ENCODE measurements around the gene RNF144B. TPM values are rescaled to one million over a fixed set of nuclear protein-coding genes. Genes with fewer than 3 reads are reported as not detected.

RNF144B gene
- total and polyA plus RNA-seq, 9 of the 15 experiments (the other 6 are each of a cell fraction or from before 2014, with no cell fraction given) = 0.01 TPM; not detected in 8

- peak overlapping the region; percentile 40 for H3K4me2 ChIP-seq (ENCODE audit: insufficient read depth, low read length)
- peak overlapping the region; percentile 58 for H2AFZ ChIP-seq (ENCODE audit: low read depth, low read length)
- DNase-seq (ENCODE audit: extremely low read depth in 1 of 4, low spot score in 3 of 4) = peak in 1 of 4 experiments; percentile 7
- H3K79me2 ChIP-seq (ENCODE audit: control insufficient read depth, insufficient read depth, low read length) = no peaks in the 10 kb centered on the region
- POLR2A ChIA-PET = interaction anchor here (0.9 kb wide), 1 partner anchor 11 kb away, joined by 3 read pairs; no protein-coding TSS in a partner anchor
- peak overlapping the region in 1 of 2 experiments; percentile 68; a peak in 2 of 4 replicates for H3K9ac ChIP-seq (ENCODE audit: insufficient read depth in 1 of 2, low read depth in 2 of 2, low read length in 2 of 2)
- H3K36me3 ChIP-seq (ENCODE audit: control insufficient read depth, insufficient read depth, low read length) = no peaks in the 10 kb centered on the region
- H3K27me3 ChIP-seq (ENCODE audit: control insufficient read depth in 2 of 2, insufficient read depth in 2 of 2, low read length in 2 of 2) = peaks cover 0 to 17% of the 10 kb centered on the region in 2 experiments; a peak in 4 of 5 replicates
- no peak for FAIRE-seq
- 2% methylated on average over 25 of the region's 25 CpGs for WGBS (ENCODE audit: insufficient coverage, low coverage, missing lambda C conversion rate)
- BruUV-seq (replicated peaks) = no TSS peak
- ATAC-seq = peak; percentile 72
- H3K4me1 ChIP-seq (replicated peaks in 1 of 2; ENCODE audit: control insufficient read depth in 2 of 2, insufficient read depth in 2 of 2, low read length in 2 of 2) = peaks cover 0 to 7% of the 10 kb centered on the region in 2 experiments; a peak in 2 of 5 replicates
- H3K27ac ChIP-seq (ENCODE audit: extremely low read depth, low read depth, low read length) = no peak overlapping the region
- H3K4me3 ChIP-seq = no peak overlapping the region
- CTCF ChIA-PET (ENCODE audit: low intra/inter-chr PET ratio) = no interaction called here
- no peaks in the 10 kb centered on the region for H3K9me3 ChIP-seq (replicated peaks; ENCODE audit: control insufficient read depth, insufficient read depth, low read depth, low read length)
- H4K20me1 ChIP-seq (replicated peaks; ENCODE audit: control insufficient read depth, insufficient read depth, low read length) = no peaks in the 10 kb centered on the region
- in situ Hi-C loops (cut with MboI) (no loop called here), intact Hi-C loops (cut with micrococcal nuclease) (no loop called here)
- no peaks in the 10 kb centered on the region for H3K9me1 ChIP-seq (ENCODE audit: control insufficient read depth, insufficient read depth, low read length)
- TF ChIP-seq TAF9B (IDR thresholded peaks at IDR 0.05; ENCODE audit: partially characterized antibody) (no peak), ZNF324 (CRISPR knock-in tag; IDR thresholded peaks at IDR 0.05) (no peak), BRCA1 (IDR thresholded peaks at IDR 0.05) (no peak), BRCA1 (CRISPR knock-in tag; IDR thresholded peaks at IDR 0.05) (no peak), RNF219 (CRISPR knock-in tag; IDR thresholded peaks at IDR 0.05) (no peak), HMGXB4 (CRISPR knock-in tag; IDR thresholded peaks at IDR 0.05) (no peak), GTF2F1 (IDR thresholded peaks at IDR 0.05; ENCODE audit: low read depth, low read length) (no peak), ZKSCAN8 (CRISPR knock-in tag; IDR thresholded peaks at IDR 0.05) (no peak), MYNN (IDR thresholded peaks at IDR 0.05) (no peak), MYNN (CRISPR knock-in tag; IDR thresholded peaks at IDR 0.05) (no peak), ZNF551 (CRISPR knock-in tag; IDR thresholded peaks at IDR 0.05) (no peak), NR2C1 (IDR thresholded peaks at IDR 0.05) (peak; percentile 90), NR2C1 (tag; IDR thresholded peaks at IDR 0.05) (peak; percentile 95), BMI1 (IDR thresholded peaks at IDR 0.05; ENCODE audit: low read length) (no peak), ZNF133 (CRISPR knock-in tag; IDR thresholded peaks at IDR 0.05) (no peak), RBFOX2 (IDR thresholded peaks at IDR 0.05; ENCODE audit: low read depth, low read length) (0 out of 2 replicates have a peak, but pooled peaks have one; percentile 31), CBX1 (IDR thresholded peaks at IDR 0.05; ENCODE audit: low read depth) (no peak)
- TF ChIP-seq, protein P1, sequence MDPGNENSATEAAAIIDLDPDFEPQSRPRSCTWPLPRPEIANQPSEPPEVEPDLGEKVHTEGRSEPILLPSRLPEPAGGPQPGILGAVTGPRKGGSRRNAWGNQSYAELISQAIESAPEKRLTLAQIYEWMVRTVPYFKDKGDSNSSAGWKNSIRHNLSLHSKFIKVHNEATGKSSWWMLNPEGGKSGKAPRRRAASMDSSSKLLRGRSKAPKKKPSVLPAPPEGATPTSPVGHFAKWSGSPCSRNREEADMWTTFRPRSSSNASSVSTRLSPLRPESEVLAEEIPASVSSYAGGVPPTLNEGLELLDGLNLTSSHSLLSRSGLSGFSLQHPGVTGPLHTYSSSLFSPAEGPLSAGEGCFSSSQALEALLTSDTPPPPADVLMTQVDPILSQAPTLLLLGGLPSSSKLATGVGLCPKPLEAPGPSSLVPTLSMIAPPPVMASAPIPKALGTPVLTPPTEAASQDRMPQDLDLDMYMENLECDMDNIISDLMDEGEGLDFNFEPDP (CRISPR knock-in tag; IDR thresholded peaks at IDR 0.05) = no peak
Measured at GRCh38 chr6:18368277-18369105, 18.7 kb upstream of the RNF144B start.

All from K562 (cell line).